CD14-positive monocyte (primary cell): ENCODE measurements around the gene TCP11L1. TPM values are rescaled to one million over a fixed set of nuclear protein-coding genes. Genes with fewer than 3 reads are reported as not detected.

Experiments used
- DNase-seq, 3 donors: peaks; one replicate each; pipeline ENCODE4 v3.0.0-alpha.2; 2011 to 2022
- H2AFZ ChIP-seq: 2 replicates; pipeline ENCODE4 v1.6.0; 2012; ENCODE audit warnings: mild to moderate bottlenecking, low read depth, low read length, inconsistent platforms; ENCODE audit not compliant: insufficient read depth, poor library complexity, severe bottlenecking
- H3K27ac ChIP-seq, 2 donors: 1 replicate in 1 of 2; 2 replicates in 1 of 2; pipeline ENCODE4 v1.5.1; 2012 to 2013; ENCODE audit warnings: low read length in 2 of 2, control low read depth in 1 of 2, inconsistent platforms in 1 of 2, low read depth in 1 of 2, mild to moderate bottlenecking in 1 of 2
- H3K27me3 ChIP-seq, 2 donors: one replicate each; pipeline versions ENCODE4 v1.6.0 to v1.6.1; 2011 to 2013; ENCODE audit warnings: low read length in 2 of 2; ENCODE audit not compliant: control insufficient read depth in 2 of 2, insufficient read depth in 2 of 2
- H3K36me3 ChIP-seq, 2 donors: replicated peaks in 1 of 2; 1 replicate in 1 of 2; 2 replicates in 1 of 2; pipeline versions ENCODE4 v1.5.1 to v1.6.1; 2012 to 2013; ENCODE audit warnings: low read length in 2 of 2, control low read depth in 1 of 2, inconsistent platforms in 1 of 2, mild to moderate bottlenecking in 1 of 2; ENCODE audit not compliant: insufficient read depth in 2 of 2, control insufficient read depth in 1 of 2
- H3K4me1 ChIP-seq, 2 donors: 1 replicate in 1 of 2; 2 replicates in 1 of 2; pipeline versions ENCODE4 v1.5.1 to v1.6.1; 2012 to 2013; ENCODE audit warnings: low read length in 2 of 2, control low read depth in 1 of 2, inconsistent platforms in 1 of 2, mild to moderate bottlenecking in 1 of 2, moderate library complexity in 1 of 2; ENCODE audit not compliant: insufficient read depth in 2 of 2, control insufficient read depth in 1 of 2
- H3K4me2 ChIP-seq: replicated peaks from 2 replicates; pipeline ENCODE3; 2012; ENCODE audit warnings: low read length, moderate library complexity, mild to moderate bottlenecking; ENCODE audit not compliant: poor library complexity, severe bottlenecking; ENCODE audit errors: extremely low read depth
- H3K4me3 ChIP-seq, 3 experiments: fragments of 200-600 bp in 1 of 3; sonication (generic) in 1 of 3; replicated peaks in 1 of 3; 1 replicate in 2 of 3; 2 replicates in 1 of 3; pipeline ENCODE4 v1.5.1; 2011 to 2013; ENCODE audit warnings: low read length in 3 of 3, mild to moderate bottlenecking in 3 of 3, control low read depth in 2 of 3, low read depth in 2 of 3, inconsistent platforms in 1 of 3, moderate library complexity in 1 of 3
- H3K79me2 ChIP-seq: 2 replicates; pipeline ENCODE4 v1.6.0; 2012; ENCODE audit warnings: mild to moderate bottlenecking, control low read depth, inconsistent platforms, low read length, moderate library complexity; ENCODE audit not compliant: insufficient read depth
- H3K9ac ChIP-seq: 2 replicates; pipeline ENCODE4 v1.6.0; 2017; ENCODE audit warnings: low read length, mild to moderate bottlenecking; ENCODE audit not compliant: insufficient read depth, poor library complexity, severe bottlenecking
- H3K9me3 ChIP-seq, 2 donors: replicated peaks in 1 of 2; 1 replicate in 1 of 2; 2 replicates in 1 of 2; pipeline versions ENCODE4 v1.5.1 to v1.6.1; 2012 to 2013; ENCODE audit warnings: low read length in 2 of 2, control low read depth in 1 of 2; ENCODE audit not compliant: control insufficient read depth in 1 of 2, insufficient read depth in 1 of 2
- H4K20me1 ChIP-seq: 2 replicates; pipeline ENCODE4 v1.6.0; 2012; ENCODE audit warnings: mild to moderate bottlenecking, low read length, control low read depth, moderate library complexity; ENCODE audit not compliant: insufficient read depth
- H3K27ac Mint-ChIP-seq, 7 donors: one replicate each; pipeline ENCODE4 v1.8.0; 2020; ENCODE audit warnings: mild to moderate bottlenecking in 7 of 7, mixed read lengths in 7 of 7, moderate library complexity in 6 of 7, inconsistent platforms in 2 of 7
- H3K27me3 Mint-ChIP-seq, 3 donors: one replicate each; pipeline ENCODE4 v1.8.0; 2021 to 2022; ENCODE audit warnings: low read depth in 3 of 3, mild to moderate bottlenecking in 3 of 3, mixed read lengths in 3 of 3, moderate library complexity in 3 of 3, inconsistent platforms in 1 of 3
- H3K36me3 Mint-ChIP-seq, 2 donors: one replicate each; pipeline ENCODE4 v1.8.0; 2020; ENCODE audit warnings: mixed read lengths in 2 of 2, inconsistent platforms in 1 of 2, mild to moderate bottlenecking in 1 of 2
- H3K4me1 Mint-ChIP-seq: one replicate; pipeline ENCODE4 v1.8.0; 2020; ENCODE audit warnings: mild to moderate bottlenecking, mixed read lengths
- H3K4me3 Mint-ChIP-seq, 2 donors: one replicate each; pipeline ENCODE4 v1.8.0; 2020; ENCODE audit warnings: mild to moderate bottlenecking in 2 of 2, mixed read lengths in 2 of 2, moderate library complexity in 1 of 2
- H3K9me3 Mint-ChIP-seq, 7 donors: one replicate each; pipeline ENCODE4 v1.8.0; 2020 to 2022; ENCODE audit warnings: mixed read lengths in 7 of 7, mild to moderate bottlenecking in 6 of 7, moderate library complexity in 6 of 7, inconsistent platforms in 2 of 7
- CTCF ChIP-seq: fragments of 200-600 bp; IDR thresholded peaks from one replicate; pipeline ENCODE4 v1.8.0; 2022; ENCODE audit warnings: antibody characterized with exemption, mild to moderate bottlenecking
- WGBS: methylation state at CpG from one replicate; pipeline ENCODE4 v1.1.5; 2013; ENCODE audit warnings: missing lambda C conversion rate; ENCODE audit not compliant: insufficient coverage; 5-methylcytosine and 5-hydroxymethylcytosine counted together
- intact Hi-C, 2 donors: fragments of 100-400 bp; cut with micrococcal nuclease; formaldehyde crosslinking; loops; one replicate each; pipeline versions ENCODE4 v1.15.0 to v1.15.1; 2023
- polyA plus RNA-seq, 3 donors: library from polyadenylated mRNA; depleted of rRNA in 1 of 3; unstranded in 2 of 3; stranded (reverse) in 1 of 3; fragments of 300-500 nt in 2 of 3; fragments of >200 nt in 1 of 3; fragmentation: Illumina TruSeq in 2 of 3; gene quantifications; 1 replicate in 2 of 3; 2 replicates in 1 of 3; pipeline ENCODE4 v1.2.3, GENCODE V29; 2012 to 2021

Gene TCP11L1
- polyA plus RNA-seq, 3 donors = 5.1 to 11.2 (median 7.0) TPM

- no peak overlapping the region for H3K27ac Mint-ChIP-seq
- no peak overlapping the region for H3K4me3 Mint-ChIP-seq
- no peak for TF ChIP-seq CTCF
- peaks cover 2% of the 10 kb centered on the region for H3K4me1 Mint-ChIP-seq
- H3K27me3 Mint-ChIP-seq = peaks cover 0 to 3% (median 1%) of the 10 kb centered on the region in 3 donors
- Histone ChIP-seq H2AFZ (no peak overlapping the region), H3K9me3 (no peaks in the 10 kb centered on the region), H3K4me2 (no peak overlapping the region), H3K27ac (no peak overlapping the region), H3K4me1 (no peaks in the 10 kb centered on the region), H3K79me2 (no peaks in the 10 kb centered on the region), H3K36me3 (no peaks in the 10 kb centered on the region), H3K4me3 (no peak overlapping the region), H3K27me3 (no peaks in the 10 kb centered on the region), H4K20me1 (no peaks in the 10 kb centered on the region), H3K9ac (no peak overlapping the region)
- H3K9me3 Mint-ChIP-seq = no peaks in the 10 kb centered on the region
- WGBS = 100% methylated on average over 1 of the region's 2 CpGs
- intact Hi-C loops = no loop called here
- DNase-seq = no peak
- peaks cover 2 to 7% of the 10 kb centered on the region in 2 donors for H3K36me3 Mint-ChIP-seq
These were observed 12.1 kb upstream of the TCP11L1 start for GRCh38 chr11:33027233-33027632.

GRCh38 chr11:33027846-33028536 is 11.4 kb upstream of the TCP11L1 start:
- no peak for DNase-seq
- Histone ChIP-seq H3K4me3 (no peak overlapping the region), H3K4me1 (no peaks in the 10 kb centered on the region), H3K9me3 (no peaks in the 10 kb centered on the region), H3K79me2 (no peaks in the 10 kb centered on the region), H3K27me3 (no peaks in the 10 kb centered on the region), H2AFZ (no peak overlapping the region), H4K20me1 (no peaks in the 10 kb centered on the region), H3K36me3 (no peaks in the 10 kb centered on the region), H3K4me2 (no peak overlapping the region), H3K27ac (no peak overlapping the region), H3K9ac (no peak overlapping the region)
- Mint-ChIP-seq H3K9me3 (no peaks in the 10 kb centered on the region), H3K27me3 (peaks cover 0 to 1% (median under 1%) of the 10 kb centered on the region in 3 donors), H3K27ac (no peak overlapping the region), H3K4me1 (peaks cover 2% of the 10 kb centered on the region), H3K4me3 (no peak overlapping the region), H3K36me3 (peaks cover 6 to 7% of the 10 kb centered on the region in 2 donors)
- no CpG with 5 or more reads among the region's 4 CpGs for WGBS
- intact Hi-C loops = no loop called here
- no peak for TF ChIP-seq CTCF
